GM10847 (cell line): ENCODE measurements around the gene ATP5F1A.

ENCODE experiments used
- POLR2A ChIP-seq: IDR thresholded peaks from 2 replicates; pipeline ENCODE4 v1.6.1; 2011; ENCODE audit not compliant: insufficient read length; ENCODE audit errors: extremely low read depth

The ATP5F1A gene

GRCh38 chr18:46035696-46036680 lies 62.1 kb downstream of the ATP5F1A start:
- TF ChIP-seq POLR2A, result no peak

- no peak for TF ChIP-seq POLR2A
Observed at GRCh38 chr18:46034230-46034629, 63.9 kb downstream of the ATP5F1A start.

- no peak for TF ChIP-seq POLR2A
Observed at GRCh38 chr18:46031741-46032140, 66.4 kb downstream of the ATP5F1A start.
